Measurements from ENCODE around the gene NOL3. TPM values are rescaled to one million over a fixed set of nuclear protein-coding genes. Genes with fewer than 3 reads are reported as not detected.

The NOL3 gene
- total RNA-seq, 6 experiments from 2014 or later, result 21.5 to 44.3 (median 28.1) TPM

- intact Hi-C loops (cut with DNase I), result loop anchor here (10.0 kb wide), 3 partner anchors 47 to 177 kb away; partner anchors contain the start of gene PHAF1 (in 1 of the 2)
- WGBS (ENCODE audit: insufficient coverage, low coverage, low lambda C conversion rate, missing lambda C conversion rate), result 64% methylated on average over 3 of the region's 8 CpGs
Measured at GRCh38 chr16:67151431-67152097, 18.8 kb upstream of the NOL3 start.

DNA sequence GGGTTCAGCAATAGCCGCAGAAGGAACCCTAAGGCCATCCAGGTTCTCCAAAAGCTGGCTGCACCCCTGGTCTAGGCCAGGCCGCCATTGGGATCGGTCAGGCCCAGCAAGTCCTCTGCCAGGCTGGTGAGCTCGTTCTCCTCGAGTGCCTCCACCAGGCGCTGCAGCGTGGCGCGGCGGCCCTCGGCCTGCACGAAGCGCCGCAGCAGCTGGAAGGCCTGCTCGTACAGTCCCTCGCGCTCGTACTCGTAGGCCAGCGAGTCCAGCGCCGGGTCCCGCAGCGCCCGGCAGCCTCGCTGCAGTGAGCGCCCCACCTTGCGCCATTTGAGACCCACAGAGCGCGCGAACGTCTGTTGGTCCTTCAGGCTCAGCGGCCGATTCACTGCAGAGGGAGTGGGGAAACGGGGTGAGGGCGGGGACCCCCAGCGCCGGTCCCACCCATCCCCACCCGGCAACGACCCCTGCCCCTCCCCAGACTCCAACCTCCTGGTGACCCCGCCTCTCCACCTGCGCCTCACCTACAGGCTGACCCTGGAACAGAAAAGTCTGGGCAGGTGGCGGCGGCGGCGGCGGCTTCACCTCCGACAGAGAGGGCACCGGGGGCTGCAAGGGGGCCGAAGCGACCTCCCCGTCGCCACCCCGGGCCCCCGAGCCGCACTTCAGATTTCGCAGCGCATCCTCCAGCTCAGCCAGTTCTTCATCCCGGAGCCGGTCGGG is 15.6 kb upstream of the NOL3 start:
- H3K27me3 ChIP-seq, result no peaks in the 10 kb centered on the region
- DNase-seq, result no peak
- no peaks in the 10 kb centered on the region for H3K36me3 ChIP-seq
- intact Hi-C loops (cut with DNase I), result loop anchor here (5.0 to 10.0 kb wide), 4 partner anchors 50 to 182 kb away; partner anchors contain the start of gene PHAF1 (in 1 of the 2)
- H3K4me3 ChIP-seq, result no peak overlapping the region
- H3K4me1 ChIP-seq, result peaks cover 0 to 28% (median 3%) of the 10 kb centered on the region in 4 donors
- ATAC-seq, result no peak
- WGBS (ENCODE audit: insufficient coverage, low coverage, low lambda C conversion rate, missing lambda C conversion rate), result 8% methylated on average over 21 of the region's 61 CpGs
- TF ChIP-seq, protein P1, sequence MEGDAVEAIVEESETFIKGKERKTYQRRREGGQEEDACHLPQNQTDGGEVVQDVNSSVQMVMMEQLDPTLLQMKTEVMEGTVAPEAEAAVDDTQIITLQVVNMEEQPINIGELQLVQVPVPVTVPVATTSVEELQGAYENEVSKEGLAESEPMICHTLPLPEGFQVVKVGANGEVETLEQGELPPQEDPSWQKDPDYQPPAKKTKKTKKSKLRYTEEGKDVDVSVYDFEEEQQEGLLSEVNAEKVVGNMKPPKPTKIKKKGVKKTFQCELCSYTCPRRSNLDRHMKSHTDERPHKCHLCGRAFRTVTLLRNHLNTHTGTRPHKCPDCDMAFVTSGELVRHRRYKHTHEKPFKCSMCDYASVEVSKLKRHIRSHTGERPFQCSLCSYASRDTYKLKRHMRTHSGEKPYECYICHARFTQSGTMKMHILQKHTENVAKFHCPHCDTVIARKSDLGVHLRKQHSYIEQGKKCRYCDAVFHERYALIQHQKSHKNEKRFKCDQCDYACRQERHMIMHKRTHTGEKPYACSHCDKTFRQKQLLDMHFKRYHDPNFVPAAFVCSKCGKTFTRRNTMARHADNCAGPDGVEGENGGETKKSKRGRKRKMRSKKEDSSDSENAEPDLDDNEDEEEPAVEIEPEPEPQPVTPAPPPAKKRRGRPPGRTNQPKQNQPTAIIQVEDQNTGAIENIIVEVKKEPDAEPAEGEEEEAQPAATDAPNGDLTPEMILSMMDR (IDR thresholded peaks at IDR 0.05), result no peak
- no peak for TF ChIP-seq POLR2A (IDR thresholded peaks at IDR 0.05)
- no peak overlapping the region for H3K27ac ChIP-seq
- H3K9me3 ChIP-seq, result no peaks in the 10 kb centered on the region

More at GRCh38 chr16:67151431-67152097, 18.8 kb upstream of the NOL3 start:
- TF ChIP-seq POLR2A (IDR thresholded peaks at IDR 0.05), result no peak
- TF ChIP-seq, protein P1 (IDR thresholded peaks at IDR 0.05), result no peak
- no peaks in the 10 kb centered on the region for H3K9me3 ChIP-seq
- H3K36me3 ChIP-seq, result peaks cover 0 to 21% (median 9%) of the 10 kb centered on the region in 4 donors
- no peaks in the 10 kb centered on the region for H3K27me3 ChIP-seq
- ATAC-seq, result no peak
- H3K4me1 ChIP-seq, result peaks cover 0 to 28% (median 3%) of the 10 kb centered on the region in 4 donors
- peak in 1 of 3 donors; percentile 35 for DNase-seq
- H3K4me3 ChIP-seq, result peak overlapping the region in 1 of 3 donors; percentile 54
- peak overlapping the region in 1 of 3 donors; percentile 40 for H3K27ac ChIP-seq

- 17% methylated on average over 17 of the region's 74 CpGs for WGBS (ENCODE audit: insufficient coverage, low coverage, low lambda C conversion rate, missing lambda C conversion rate)
- no peak overlapping the region for H3K4me3 ChIP-seq
- H3K27me3 ChIP-seq, result no peaks in the 10 kb centered on the region
- H3K27ac ChIP-seq, result no peak overlapping the region
- TF ChIP-seq, protein P1 (IDR thresholded peaks at IDR 0.05), result peak; percentile 91 to 98 (median 96)
- TF ChIP-seq POLR2A (IDR thresholded peaks at IDR 0.05), result no peak
- H3K4me1 ChIP-seq, result peaks cover 0 to 21% (median 3%) of the 10 kb centered on the region in 4 donors
- H3K36me3 ChIP-seq, result no peaks in the 10 kb centered on the region
- DNase-seq (peak; percentile 79 to 84 (median 81)), ATAC-seq (peak; percentile 66 to 81 (median 74))
- no peaks in the 10 kb centered on the region for H3K9me3 ChIP-seq
- intact Hi-C loops (cut with DNase I), result loop anchor here (5.0 to 10.0 kb wide), 4 partner anchors 51 to 183 kb away; partner anchors contain the start of gene PHAF1 (in 1 of the 2)
Measured at GRCh38 chr16:67155295-67156142, 14.8 kb upstream of the NOL3 start.

Data from right lobe of liver (tissue), 6 donors.